Measurements from ENCODE around the gene PLAU. TPM values are rescaled to one million over a fixed set of nuclear protein-coding genes. Genes with fewer than 3 reads are reported as not detected.
A peak's percentile ranks its signal among the peaks of the same experiment; 100 is the strongest.

Gene PLAU
- total and polyA plus RNA-seq, 2 of the 13 experiments (the other 11 are each of a cell fraction or from before 2014, with no cell fraction given), result 0.45 to 11.2 TPM

- TF ChIP-seq ARID5B (CRISPR knock-in tag; IDR thresholded peaks at IDR 0.05) (peak; percentile 43; the same call in 1 of the 2 replicates), HOXA3 (CRISPR knock-in tag; IDR thresholded peaks at IDR 0.05) (0 out of 2 replicates have a peak, but pooled peaks have one; percentile 22), RNF2 (conservative IDR thresholded peaks at IDR 0.05; ENCODE audit: low read depth) (no peak), HDAC1 (CRISPR knock-in tag; IDR thresholded peaks at IDR 0.05) (peak; percentile 36; the same call in 1 of the 2 replicates), HMGXB4 (CRISPR knock-in tag; IDR thresholded peaks at IDR 0.05; ENCODE audit: borderline replicate concordance in 1 of 2, low read depth in 1 of 2) (peak; percentile 61 to 83; a peak in 3 of 4 replicates), ZNF839 (CRISPR knock-in tag; IDR thresholded peaks at IDR 0.05; ENCODE audit: borderline replicate concordance) (no peak), KDM3A (CRISPR knock-in tag; IDR thresholded peaks at IDR 0.05; ENCODE audit: low read depth) (peak; percentile 82; the same call in 1 of the 2 replicates), PATZ1 (CRISPR knock-in tag; IDR thresholded peaks at IDR 0.05) (0 out of 2 replicates have a peak, but pooled peaks have one; percentile 30), BRD4 (CRISPR knock-in tag; IDR thresholded peaks at IDR 0.05) (no peak), TFDP1 (CRISPR knock-in tag; IDR thresholded peaks at IDR 0.05; ENCODE audit: borderline replicate concordance) (peak; percentile 33; the same call in 1 of the 2 replicates), ZNF574 (CRISPR knock-in tag; IDR thresholded peaks at IDR 0.05) (peak; percentile 95), ZBTB7B (CRISPR knock-in tag; IDR thresholded peaks at IDR 0.05) (0 out of 2 replicates have a peak, but pooled peaks have one; percentile 54), ZSCAN30 (CRISPR knock-in tag; IDR thresholded peaks at IDR 0.05) (no peak), TOE1 (CRISPR knock-in tag; IDR thresholded peaks at IDR 0.05) (no peak), ZNF484 (CRISPR knock-in tag; IDR thresholded peaks at IDR 0.05; ENCODE audit: borderline replicate concordance, low read depth) (no peak), PHF8 (CRISPR knock-in tag; IDR thresholded peaks at IDR 0.05) (peak; percentile 47; the same call in 1 of the 2 replicates), ZSCAN9 (CRISPR knock-in tag; IDR thresholded peaks at IDR 0.05; ENCODE audit: borderline replicate concordance) (0 out of 2 replicates have a peak, but pooled peaks have one; percentile 27)
These were observed 29.8 kb downstream of the PLAU start (continued) for GRCh38 chr10:73940634-73941221.
